Muscle of leg (tissue), 11 donors: ENCODE results near the gene RPTOR. TPM values are rescaled to one million over a fixed set of nuclear protein-coding genes. Genes with fewer than 3 reads are reported as not detected.

Experiments used
- DNase-seq: peaks from one replicate; pipeline ENCODE4 v3.0.0; 2013
- H3K27ac ChIP-seq: one replicate; pipeline ENCODE4 v1.5.1; 2013; ENCODE audit warnings: mild to moderate bottlenecking, low read length, control low read depth
- H3K27me3 ChIP-seq: one replicate; pipeline ENCODE4 v1.6.1; 2013; ENCODE audit warnings: low read length; ENCODE audit not compliant: control insufficient read depth, insufficient read depth
- H3K36me3 ChIP-seq: one replicate; pipeline ENCODE4 v1.6.1; 2013; ENCODE audit warnings: low read length; ENCODE audit not compliant: control insufficient read depth, insufficient read depth
- H3K4me1 ChIP-seq: one replicate; pipeline ENCODE4 v1.6.1; 2013; ENCODE audit warnings: low read length; ENCODE audit not compliant: control insufficient read depth, insufficient read depth
- H3K4me3 ChIP-seq: one replicate; pipeline ENCODE4 v1.5.1; 2013; ENCODE audit warnings: low read length, control low read depth
- H3K9me3 ChIP-seq: replicated peaks from 2 replicates; pipeline ENCODE4 v1.6.1; 2013; ENCODE audit warnings: low read depth, low read length; ENCODE audit not compliant: control insufficient read depth
- WGBS: methylation state at CpG from one replicate; pipeline ENCODE4 v1.1.5; 2013; ENCODE audit warnings: missing lambda C conversion rate; ENCODE audit not compliant: insufficient coverage; 5-methylcytosine and 5-hydroxymethylcytosine counted together
- polyA plus RNA-seq, 8 donors: library from polyadenylated mRNA; unstranded; fragments of 120-200 nt; gene quantifications; one replicate each; pipeline versions ENCODE4 v1.2.1 to v1.2.3, GENCODE V29; 2013; ENCODE audit warnings: inconsistent platforms in 1 of 8, low replicate concordance in 1 of 8; ENCODE audit not compliant: insufficient read length in 8 of 8, insufficient read depth in 1 of 8
- total RNA-seq: library from RNA; stranded (reverse); fragments of 120-200 nt; gene quantifications from one replicate; pipeline ENCODE4 v1.2.4, GENCODE V29; 2013

Gene RPTOR
- total and polyA plus RNA-seq, 9 donors: 17.3 to 23.7 (median 20.0) TPM

- Histone ChIP-seq H3K27me3 (no peaks in the 10 kb centered on the region), H3K4me1 (peaks cover 33% of the 10 kb centered on the region), H3K36me3 (peaks cover 50% of the 10 kb centered on the region), H3K27ac (no peak overlapping the region), H3K9me3 (no peaks in the 10 kb centered on the region), H3K4me3 (no peak overlapping the region)
- WGBS: 89% methylated on average over 20 of the region's 23 CpGs
- DNase-seq: no peak
These were observed 379.6 kb downstream of the RPTOR start for GRCh38 chr17:80924111-80924806.

GRCh38 chr17:80924807-80925610 is 380.4 kb downstream of the RPTOR start:
- WGBS: 93% methylated on average over 34 of the region's 38 CpGs
- Histone ChIP-seq H3K27ac (no peak overlapping the region), H3K4me1 (peaks cover 25% of the 10 kb centered on the region), H3K36me3 (peaks cover 53% of the 10 kb centered on the region), H3K9me3 (no peaks in the 10 kb centered on the region), H3K4me3 (no peak overlapping the region), H3K27me3 (no peaks in the 10 kb centered on the region)
- DNase-seq: no peak

GRCh38 chr17:80925688-80926335 is 381.2 kb downstream of the RPTOR start:
- peaks cover 23% of the 10 kb centered on the region for H3K4me1 ChIP-seq
- H3K27ac ChIP-seq: no peak overlapping the region
- peaks cover 53% of the 10 kb centered on the region for H3K36me3 ChIP-seq
- WGBS: 74% methylated on average over 10 of the region's 18 CpGs
- no peak for DNase-seq
- H3K27me3 ChIP-seq: no peaks in the 10 kb centered on the region
- H3K4me3 ChIP-seq: no peak overlapping the region
- no peaks in the 10 kb centered on the region for H3K9me3 ChIP-seq

GRCh38 chr17:80926591-80927250 is 382.1 kb downstream of the RPTOR start:
- H3K4me3 ChIP-seq: no peak overlapping the region
- H3K9me3 ChIP-seq: no peaks in the 10 kb centered on the region
- H3K27me3 ChIP-seq: no peaks in the 10 kb centered on the region
- 68% methylated on average over 11 of the region's 15 CpGs for WGBS
- peaks cover 24% of the 10 kb centered on the region for H3K4me1 ChIP-seq
- peaks cover 51% of the 10 kb centered on the region for H3K36me3 ChIP-seq
- DNase-seq: peak; percentile 45
- peak overlapping the region; percentile 17 for H3K27ac ChIP-seq

- Histone ChIP-seq H3K27me3 (no peaks in the 10 kb centered on the region), H3K27ac (no peak overlapping the region), H3K4me1 (peaks cover 29% of the 10 kb centered on the region), H3K9me3 (no peaks in the 10 kb centered on the region), H3K4me3 (no peak overlapping the region), H3K36me3 (peaks cover 44% of the 10 kb centered on the region)
- DNase-seq: no peak
- WGBS: 36% methylated on average over 7 of the region's 11 CpGs
These were observed 383.2 kb downstream of the RPTOR start for GRCh38 chr17:80927791-80928216.

GRCh38 chr17:80929449-80929848 is 384.8 kb downstream of the RPTOR start:
- Histone ChIP-seq H3K4me1 (peaks cover 29% of the 10 kb centered on the region), H3K9me3 (no peaks in the 10 kb centered on the region), H3K27ac (no peak overlapping the region), H3K36me3 (peaks cover 32% of the 10 kb centered on the region), H3K4me3 (no peak overlapping the region), H3K27me3 (no peaks in the 10 kb centered on the region)
- no peak for DNase-seq
- WGBS: 87% methylated on average over 8 of the region's 13 CpGs

GRCh38 chr17:80930335-80931279 is 386.0 kb downstream of the RPTOR start:
- Histone ChIP-seq H3K36me3 (peaks cover 22% of the 10 kb centered on the region), H3K27me3 (no peaks in the 10 kb centered on the region), H3K27ac (no peak overlapping the region), H3K9me3 (no peaks in the 10 kb centered on the region), H3K4me1 (peaks cover 28% of the 10 kb centered on the region), H3K4me3 (no peak overlapping the region)
- WGBS: 82% methylated on average over 6 of the region's 16 CpGs
- no peak for DNase-seq

- Histone ChIP-seq H3K27ac (no peak overlapping the region), H3K9me3 (no peaks in the 10 kb centered on the region), H3K36me3 (peaks cover 17% of the 10 kb centered on the region), H3K4me1 (peaks cover 24% of the 10 kb centered on the region), H3K27me3 (no peaks in the 10 kb centered on the region), H3K4me3 (no peak overlapping the region)
- 70% methylated on average over 9 of the region's 13 CpGs for WGBS
- peak; percentile 76 for DNase-seq
These were observed 387.0 kb downstream of the RPTOR start for GRCh38 chr17:80931421-80932265.
